H9 (cell line): Measurements from ENCODE around the gene MSMO1. TPM values are rescaled to one million over a fixed set of nuclear protein-coding genes. Genes with fewer than 3 reads are reported as not detected.

Experiments
- DNase-seq: peaks from one replicate; pipeline ENCODE4 v3.0.0-alpha.2; 2017
- H2AFZ ChIP-seq: one replicate; pipeline ENCODE4 v1.6.1; 2013; ENCODE audit warnings: mild to moderate bottlenecking, low read length, control low read depth, moderate library complexity
- H2AK5ac ChIP-seq: 2 replicates; pipeline ENCODE4 v1.6.1; 2013; ENCODE audit warnings: low read length, control low read depth, mixed read lengths; ENCODE audit not compliant: insufficient read length
- H2BK120ac ChIP-seq: one replicate; pipeline ENCODE4 v1.6.1; 2013; ENCODE audit warnings: low read depth, mild to moderate bottlenecking, low read length, control low read depth, inconsistent platforms; ENCODE audit not compliant: poor library complexity, severe bottlenecking
- H2BK12ac ChIP-seq: 2 replicates; pipeline ENCODE4 v1.6.1; 2013; ENCODE audit warnings: low read length, control low read depth, mixed read lengths, low read depth; ENCODE audit not compliant: insufficient read length
- H2BK15ac ChIP-seq: 2 replicates; pipeline ENCODE4 v1.6.1; 2013; ENCODE audit warnings: low read depth, low read length, control low read depth
- H2BK20ac ChIP-seq: one replicate; pipeline ENCODE4 v1.6.1; 2013; ENCODE audit warnings: low read depth, mild to moderate bottlenecking, low read length, control low read depth, inconsistent platforms; ENCODE audit not compliant: poor library complexity, severe bottlenecking
- H2BK5ac ChIP-seq: 2 replicates; pipeline ENCODE4 v1.6.1; 2013; ENCODE audit warnings: low read length, control low read depth, mixed read lengths; ENCODE audit not compliant: insufficient read length
- H3K14ac ChIP-seq: 2 replicates; pipeline ENCODE4 v1.6.1; 2013; ENCODE audit warnings: low read length, control low read depth; ENCODE audit not compliant: insufficient read depth
- H3K18ac ChIP-seq: 2 replicates; pipeline ENCODE4 v1.6.1; 2013; ENCODE audit warnings: low read depth, mild to moderate bottlenecking, mixed read lengths, low read length, control low read depth; ENCODE audit not compliant: insufficient read length
- H3K23ac ChIP-seq: 2 replicates; pipeline ENCODE4 v1.6.1; 2013; ENCODE audit warnings: low read length, control low read depth, mixed read lengths, low read depth; ENCODE audit not compliant: insufficient read length
- H3K23me2 ChIP-seq: 2 replicates; pipeline ENCODE4 v1.6.1; 2013; ENCODE audit warnings: low read depth, mild to moderate bottlenecking, mixed read lengths, low read length, control low read depth; ENCODE audit not compliant: insufficient read length, poor library complexity, severe bottlenecking
- H3K27ac ChIP-seq: 2 replicates; pipeline ENCODE4 v1.5.1; 2013; ENCODE audit warnings: low read length, control low read depth, mixed read lengths, low read depth; ENCODE audit not compliant: insufficient read length
- H3K27me3 ChIP-seq: 2 replicates; pipeline ENCODE4 v1.6.1; 2013; ENCODE audit warnings: low read length, control low read depth, inconsistent platforms; ENCODE audit not compliant: insufficient read depth
- H3K4ac ChIP-seq: 2 replicates; pipeline ENCODE4 v1.6.1; 2013; ENCODE audit warnings: low read depth, mild to moderate bottlenecking, control low read depth, inconsistent platforms, low read length, moderate library complexity
- H3K4me1 ChIP-seq: 2 replicates; pipeline ENCODE4 v1.6.1; 2013; ENCODE audit warnings: low read length, control low read depth, inconsistent platforms; ENCODE audit not compliant: insufficient read depth
- H3K4me2 ChIP-seq: 2 replicates; pipeline ENCODE4 v1.6.1; 2013; ENCODE audit warnings: low read length, control low read depth, mixed read lengths; ENCODE audit not compliant: insufficient read length, insufficient read depth
- H3K56ac ChIP-seq: 2 replicates; pipeline ENCODE4 v1.6.1; 2013; ENCODE audit warnings: low read depth, mild to moderate bottlenecking, mixed read lengths, low read length, control low read depth; ENCODE audit not compliant: insufficient read length
- H3K79me1 ChIP-seq: 2 replicates; pipeline ENCODE4 v1.6.1; 2013; ENCODE audit warnings: low read depth, mild to moderate bottlenecking, moderate library complexity, low read length, control low read depth, inconsistent platforms; ENCODE audit not compliant: insufficient read depth, poor library complexity, severe bottlenecking
- H3K79me2 ChIP-seq: 2 replicates; pipeline ENCODE4 v1.6.1; 2013; ENCODE audit warnings: low read length, control low read depth, inconsistent platforms; ENCODE audit not compliant: insufficient read depth
- H3K9ac ChIP-seq: 2 replicates; pipeline ENCODE4 v1.6.1; 2013; ENCODE audit warnings: low read length, control low read depth, mixed read lengths; ENCODE audit not compliant: insufficient read length; ENCODE audit errors: extremely low read depth
- H3K9me3 ChIP-seq: one replicate; pipeline ENCODE4 v1.6.1; 2013; ENCODE audit warnings: low read depth, low read length, inconsistent platforms; ENCODE audit not compliant: control insufficient read depth
- H3T11ph ChIP-seq: one replicate; pipeline ENCODE4 v1.6.1; 2013; ENCODE audit warnings: mild to moderate bottlenecking, low read length, control low read depth, inconsistent platforms
- H4K20me1 ChIP-seq: one replicate; pipeline ENCODE4 v1.6.1; 2013; ENCODE audit not compliant: control insufficient read depth, insufficient read length, insufficient read depth
- H4K5ac ChIP-seq: 2 replicates; pipeline ENCODE4 v1.6.1; 2013; ENCODE audit warnings: low read depth, mild to moderate bottlenecking, mixed read lengths, low read length, control low read depth; ENCODE audit not compliant: insufficient read length
- H4K8ac ChIP-seq: replicated peaks from 2 replicates; pipeline ENCODE4 v1.6.1; 2013; ENCODE audit warnings: low read length, control low read depth, mixed read lengths, low read depth; ENCODE audit not compliant: insufficient read length
- H4K91ac ChIP-seq: 2 replicates; pipeline ENCODE4 v1.6.1; 2013; ENCODE audit warnings: low read depth, mild to moderate bottlenecking, moderate library complexity, mixed read lengths, low read length, control low read depth; ENCODE audit not compliant: insufficient read length
- H3K27ac Mint-ChIP-seq, 3 experiments: 2 replicates in 2 of 3; 3 replicates in 1 of 3; pipeline ENCODE4 v1.8.0; 2020 to 2021; ENCODE audit warnings: mixed read lengths in 3 of 3, mild to moderate bottlenecking in 1 of 3, moderate library complexity in 1 of 3
- H3K27me3 Mint-ChIP-seq: 2 replicates; pipeline ENCODE4 v1.8.0; 2021; ENCODE audit warnings: low read depth, mild to moderate bottlenecking, moderate library complexity, mixed read lengths
- H3K36me3 Mint-ChIP-seq, 3 experiments: 2 replicates in 2 of 3; 3 replicates in 1 of 3; pipeline ENCODE4 v1.8.0; 2020 to 2021; ENCODE audit warnings: low read depth in 3 of 3, mixed read lengths in 3 of 3; ENCODE audit not compliant: insufficient read depth in 1 of 3
- H3K4me1 Mint-ChIP-seq, 2 experiments: 2 replicates each; pipeline ENCODE4 v1.8.0; 2020; ENCODE audit warnings: mixed read lengths in 2 of 2
- H3K4me3 Mint-ChIP-seq, 2 experiments: 2 replicates in 1 of 2; 3 replicates in 1 of 2; pipeline ENCODE4 v1.8.0; 2020 to 2021; ENCODE audit warnings: mild to moderate bottlenecking in 2 of 2, mixed read lengths in 2 of 2, moderate library complexity in 1 of 2
- H3K9me3 Mint-ChIP-seq, 2 experiments: 2 replicates in 1 of 2; 3 replicates in 1 of 2; pipeline ENCODE4 v1.8.0; 2020; ENCODE audit warnings: mild to moderate bottlenecking in 2 of 2, mixed read lengths in 2 of 2, moderate library complexity in 1 of 2
- WGBS: extraction: QIAGEN DNeasy Blood & Tissue Kit; methylation state at CpG from one replicate; pipeline ENCODE4 v1.1.7; 2013; ENCODE audit warnings: missing lambda C conversion rate, low lambda C conversion rate, mixed read lengths; ENCODE audit not compliant: insufficient read length; ENCODE audit errors: extremely low coverage; 5-methylcytosine and 5-hydroxymethylcytosine counted together
- total RNA-seq: library from RNA; stranded (reverse); gene quantifications from 2 replicates; pipeline ENCODE4 v1.2.1, GENCODE V29; 2021
- TF ChIP-seq, protein P1 (sequence below): fragments of 200-600 bp; sonication (generic); conservative IDR thresholded peaks from 3 replicates; pipeline ENCODE4 v1.8.0; 2021; ENCODE audit warnings: antibody characterized with exemption, mild to moderate bottlenecking

Gene MSMO1
- total RNA-seq, 1 experiment from 2014 or later, result 79.3 TPM

DNA sequence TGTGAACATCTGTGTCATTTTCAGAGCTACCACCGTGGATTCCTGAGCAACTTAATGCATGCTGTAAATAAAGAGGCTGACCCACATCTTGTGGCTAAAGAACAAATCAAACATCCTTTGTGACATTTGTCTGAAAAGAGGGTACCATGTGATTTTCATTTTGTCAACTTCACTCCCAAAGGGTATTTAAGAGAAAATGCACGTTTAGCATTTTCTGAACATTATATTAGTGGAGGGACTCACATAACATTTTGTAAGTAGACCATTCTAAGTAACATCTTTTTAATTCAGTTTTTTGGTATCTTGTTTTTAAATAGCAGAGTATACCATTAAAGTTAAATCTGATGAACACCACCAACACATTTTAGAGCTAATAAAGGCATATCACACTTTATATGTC lies 34.3 kb downstream of the MSMO1 start:
- Histone ChIP-seq H2BK120ac (no peak overlapping the region), H2AK5ac (no peak overlapping the region), H3K4ac (no peak overlapping the region), H4K91ac (no peak overlapping the region), H3K18ac (no peak overlapping the region), H3K27ac (no peak overlapping the region), H3K79me2 (no peaks in the 10 kb centered on the region), H3K79me1 (no peaks in the 10 kb centered on the region), H2BK20ac (no peak overlapping the region), H4K8ac (no peak overlapping the region), H2BK5ac (no peak overlapping the region), H2BK12ac (no peak overlapping the region), H4K20me1 (no peaks in the 10 kb centered on the region), H3K14ac (no peak overlapping the region), H3T11ph (no peak overlapping the region), H3K9me3 (no peaks in the 10 kb centered on the region), H3K56ac (no peak overlapping the region), H3K23ac (no peak overlapping the region), H4K5ac (no peak overlapping the region), H2AFZ (no peak overlapping the region), H3K4me2 (no peak overlapping the region), H3K27me3 (no peaks in the 10 kb centered on the region), H3K23me2 (no peaks in the 10 kb centered on the region), H3K4me1 (peaks cover 5% of the 10 kb centered on the region), H2BK15ac (no peak overlapping the region), H3K9ac (no peak overlapping the region)
- H3K36me3 Mint-ChIP-seq, result no peaks in the 10 kb centered on the region
- H3K9me3 Mint-ChIP-seq, result no peaks in the 10 kb centered on the region
- no peak for DNase-seq
- no peaks in the 10 kb centered on the region; the same call in 1 of the 2 replicates for H3K27me3 Mint-ChIP-seq
- WGBS, result no CpG with 5 or more reads among the region's 2 CpGs
- H3K27ac Mint-ChIP-seq, result no peak overlapping the region
- H3K4me1 Mint-ChIP-seq, result 0 out of 4 replicates have a peak, but pooled peaks cover 0 to 2% of the 10 kb centered on the region in 2 experiments
- H3K4me3 Mint-ChIP-seq, result no peak overlapping the region
- TF ChIP-seq, protein P1, sequence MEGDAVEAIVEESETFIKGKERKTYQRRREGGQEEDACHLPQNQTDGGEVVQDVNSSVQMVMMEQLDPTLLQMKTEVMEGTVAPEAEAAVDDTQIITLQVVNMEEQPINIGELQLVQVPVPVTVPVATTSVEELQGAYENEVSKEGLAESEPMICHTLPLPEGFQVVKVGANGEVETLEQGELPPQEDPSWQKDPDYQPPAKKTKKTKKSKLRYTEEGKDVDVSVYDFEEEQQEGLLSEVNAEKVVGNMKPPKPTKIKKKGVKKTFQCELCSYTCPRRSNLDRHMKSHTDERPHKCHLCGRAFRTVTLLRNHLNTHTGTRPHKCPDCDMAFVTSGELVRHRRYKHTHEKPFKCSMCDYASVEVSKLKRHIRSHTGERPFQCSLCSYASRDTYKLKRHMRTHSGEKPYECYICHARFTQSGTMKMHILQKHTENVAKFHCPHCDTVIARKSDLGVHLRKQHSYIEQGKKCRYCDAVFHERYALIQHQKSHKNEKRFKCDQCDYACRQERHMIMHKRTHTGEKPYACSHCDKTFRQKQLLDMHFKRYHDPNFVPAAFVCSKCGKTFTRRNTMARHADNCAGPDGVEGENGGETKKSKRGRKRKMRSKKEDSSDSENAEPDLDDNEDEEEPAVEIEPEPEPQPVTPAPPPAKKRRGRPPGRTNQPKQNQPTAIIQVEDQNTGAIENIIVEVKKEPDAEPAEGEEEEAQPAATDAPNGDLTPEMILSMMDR, result no peak
